Measurements from ENCODE around the gene GFRA1.

GRCh38 chr10:116147147-116147905 is 125.7 kb downstream of the GFRA1 start:
- TF ChIP-seq CTCF (IDR thresholded peaks at IDR 0.05; ENCODE audit: poor library complexity) (no peak), EZH2 (IDR thresholded peaks at IDR 0.05; ENCODE audit: borderline replicate concordance) (no peak)

All from hepatocyte (in vitro differentiated cells).